HCT116 (cell line): Measurements from ENCODE around the gene PLA2G5. TPM values are rescaled to one million over a fixed set of nuclear protein-coding genes. Genes with fewer than 3 reads are reported as not detected.

Source experiments
- ATAC-seq: fragments of 200-7000 bp; cut with Tn5 transposase; 2 replicates; pipeline ENCODE4 v1.9.1; 2020; ENCODE audit warnings: mild to moderate bottlenecking, moderate library complexity
- BruUV-seq: library from RNA; stranded (reverse); fragments of 400-500 nt; replicated peaks from 2 replicates; lab custom pipeline; 2021; lab: Mats Ljungman, UMichigan
- CTCF ChIA-PET: fragments of 300-600 bp; sonication (Branson Sonifier 250); formaldehyde crosslinking; loops from one replicate; lab custom pipeline; 2021; ENCODE audit warnings: antibody characterized with exemption; lab: Charles Lee
- POLR2A ChIA-PET: fragments of 300-600, 350-600 bp; sonication (Branson Sonifier 250); formaldehyde crosslinking; loops from one replicate; lab custom pipeline; 2021; ENCODE audit warnings: antibody characterized with exemption; lab: Charles Lee
- RAD21 ChIA-PET, 2 experiments: fragments of 300-600 bp; sonication (Branson Sonifier 250); formaldehyde crosslinking; loops; one replicate each; lab custom pipeline; 2023; ENCODE audit warnings: low total read pairs in 2 of 2; ENCODE audit not compliant: uncharacterized antibody in 2 of 2, unreplicated experiment in 2 of 2, low non-redundant PET in 1 of 2; lab: Charles Lee
- DNase-seq: peaks from one replicate; pipeline ENCODE4 v3.0.0-alpha.2; 2010; ENCODE audit warnings: low read depth, low spot score
- H2AFZ ChIP-seq: fragments of 200-600 bp; shearing (Covaris generic), sonication (generic); 2 replicates; pipeline ENCODE4 v1.6.1; 2017; ENCODE audit warnings: low read depth, mixed run types, mixed read lengths, antibody characterized with exemption, low read length; ENCODE audit not compliant: poor library complexity, severe bottlenecking
- H3K27ac ChIP-seq: 2 replicates; pipeline ENCODE4 v1.5.1; 2012; ENCODE audit warnings: low read depth, low read length
- H3K27me3 ChIP-seq: fragments of 200-600 bp; sonication (generic); 2 replicates; pipeline ENCODE4 v1.6.1; 2016; ENCODE audit warnings: mixed run types, low read length, mixed read lengths; ENCODE audit not compliant: insufficient read depth
- H3K36me3 ChIP-seq, 2 experiments: fragments of 200-500 bp in 1 of 2; fragments of 200-600 bp in 1 of 2; sonication (Bioruptor generic) in 1 of 2; sonication (generic) in 1 of 2; 2 replicates each; pipeline versions ENCODE4 v1.5.1 to v1.6.1; 2014 to 2016; ENCODE audit warnings: low read length in 2 of 2, inconsistent platforms in 1 of 2, mixed read lengths in 1 of 2, mixed run types in 1 of 2; ENCODE audit not compliant: insufficient read depth in 2 of 2, control insufficient read depth in 1 of 2
- H3K4me1 ChIP-seq, 2 experiments: fragments of 200-600 bp in 1 of 2; sonication (generic) in 1 of 2; 2 replicates each; pipeline versions ENCODE4 v1.5.1 to v1.6.1; 2012 to 2017; ENCODE audit warnings: low read length in 2 of 2, inconsistent platforms in 1 of 2, mild to moderate bottlenecking in 1 of 2, mixed read lengths in 1 of 2, mixed run types in 1 of 2, moderate library complexity in 1 of 2; ENCODE audit not compliant: insufficient read depth in 2 of 2, control insufficient read depth in 1 of 2
- H3K4me2 ChIP-seq: fragments of 200-600 bp; sonication (generic); 2 replicates; pipeline ENCODE4 v1.6.1; 2017; ENCODE audit warnings: mixed run types, low read length, mixed read lengths
- H3K4me3 ChIP-seq, 2 experiments: fragments of 200-600 bp in 1 of 2; sonication (generic) in 1 of 2; replicated peaks in 1 of 2; 2 replicates each; pipeline ENCODE4 v1.5.1; 2011 to 2016; ENCODE audit warnings: low read length in 2 of 2, control low read depth in 1 of 2, low read depth in 1 of 2, mild to moderate bottlenecking in 1 of 2, mixed read lengths in 1 of 2, mixed run types in 1 of 2
- H3K79me2 ChIP-seq: fragments of 200-600 bp; sonication (generic); 2 replicates; pipeline ENCODE4 v1.6.1; 2017; ENCODE audit warnings: mild to moderate bottlenecking, mixed run types, low read length, moderate library complexity, mixed read lengths; ENCODE audit not compliant: insufficient read depth
- H3K9ac ChIP-seq: fragments of 200-600 bp; sonication (generic); 2 replicates; pipeline ENCODE4 v1.6.1; 2016; ENCODE audit warnings: low read length, mixed read lengths
- H3K9me2 ChIP-seq: fragments of 200-600 bp; sonication (generic), shearing (Covaris generic); 2 replicates; pipeline ENCODE4 v1.6.1; 2017; ENCODE audit warnings: mixed run types, mild to moderate bottlenecking, moderate library complexity; ENCODE audit not compliant: insufficient read depth
- H3K9me3 ChIP-seq, 2 experiments: fragments of 200-500 bp in 1 of 2; fragments of 200-600 bp in 1 of 2; sonication (Bioruptor generic) in 1 of 2; sonication (generic) in 1 of 2; 2 replicates each; pipeline ENCODE4 v1.6.1; 2014 to 2017; ENCODE audit warnings: low read length in 2 of 2, mixed read lengths in 2 of 2, inconsistent platforms in 1 of 2, low read depth in 1 of 2, mild to moderate bottlenecking in 1 of 2, mixed run types in 1 of 2, moderate library complexity in 1 of 2; ENCODE audit not compliant: control insufficient read depth in 1 of 2, insufficient read depth in 1 of 2
- H4K20me1 ChIP-seq: fragments of 200-600 bp; sonication (generic), shearing (Covaris generic); 2 replicates; pipeline ENCODE4 v1.6.1; 2017; ENCODE audit warnings: mixed run types, mild to moderate bottlenecking, moderate library complexity; ENCODE audit not compliant: insufficient read depth
- ATF3 ChIP-seq: IDR thresholded peaks from 2 replicates; pipeline ENCODE4 v1.6.1; 2012
- CTCF ChIP-seq, 3 experiments: fragments of 200-600 bp in 1 of 3; sonication (generic) in 1 of 3; IDR thresholded peaks in 2 of 3; conservative IDR thresholded peaks in 1 of 3; 2 replicates each; pipeline ENCODE4 v1.5.1; 2012 to 2017; ENCODE audit warnings: low read depth in 2 of 3, low read length in 2 of 3, antibody characterized with exemption in 1 of 3, borderline replicate concordance in 1 of 3, control low read depth in 1 of 3, mild to moderate bottlenecking in 1 of 3, mixed read lengths in 1 of 3, mixed run types in 1 of 3, moderate library complexity in 1 of 3; ENCODE audit not compliant: insufficient read depth in 1 of 3
- EZH2phosphoT487 ChIP-seq: fragments of 200-600 bp; IDR thresholded peaks from 2 replicates; pipeline ENCODE4 v1.6.1; 2018; ENCODE audit warnings: antibody characterized with exemption, borderline replicate concordance
- REST ChIP-seq: IDR thresholded peaks from 2 replicates; pipeline ENCODE4 v1.6.1; 2012; ENCODE audit warnings: low read depth
- SP1 ChIP-seq: IDR thresholded peaks from 2 replicates; pipeline ENCODE4 v1.6.1; 2012; ENCODE audit warnings: low read depth
- intact Hi-C: fragments of 100-400 bp; cut with micrococcal nuclease; formaldehyde crosslinking; loops from 2 replicates; pipeline ENCODE4 v1.10.0; 2022
- total RNA-seq: library from RNA; stranded (reverse); gene quantifications from one replicate; pipeline ENCODE4 v1.2.1, GENCODE V29; 2021; ENCODE audit not compliant: unreplicated experiment

The PLA2G5 gene
- total RNA-seq, 1 experiment from 2014 or later, result not detected

- Histone ChIP-seq H3K9me2 (no peaks in the 10 kb centered on the region), H3K4me3 (no peak overlapping the region), H3K27ac (no peak overlapping the region), H3K9me3 (no peaks in the 10 kb centered on the region), H2AFZ (no peak overlapping the region), H3K4me1 (peaks cover 0 to 22% of the 10 kb centered on the region in 2 experiments; a peak in 2 of 4 replicates), H3K4me2 (no peak overlapping the region), H4K20me1 (no peaks in the 10 kb centered on the region), H3K36me3 (no peaks in the 10 kb centered on the region), H3K79me2 (no peaks in the 10 kb centered on the region), H3K27me3 (no peaks in the 10 kb centered on the region), H3K9ac (no peak overlapping the region)
- RAD21 ChIA-PET, result no interaction called here
- CTCF ChIA-PET, result no interaction called here
- DNase-seq (no peak), ATAC-seq (no peak)
- BruUV-seq, result no TSS peak
- intact Hi-C loops, result no loop called here
- TF ChIP-seq REST (no peak), ATF3 (no peak)
- POLR2A ChIA-PET, result no interaction called here
Measured at GRCh38 chr1:20114021-20114648, 44.1 kb downstream of the PLA2G5 start.

- RAD21 ChIA-PET, result no interaction called here
- H4K20me1 ChIP-seq, result no peaks in the 10 kb centered on the region
- intact Hi-C loops, result no loop called here
- no peaks in the 10 kb centered on the region for H3K9me3 ChIP-seq
- H3K79me2 ChIP-seq, result no peaks in the 10 kb centered on the region
- no peak overlapping the region for H3K9ac ChIP-seq
- peaks cover 0 to 13% of the 10 kb centered on the region in 2 experiments; a peak in 1 of 4 replicates for H3K4me1 ChIP-seq
- H3K9me2 ChIP-seq, result no peaks in the 10 kb centered on the region
- DNase-seq (no peak), ATAC-seq (no peak)
- TF ChIP-seq SP1, result no peak
- TF ChIP-seq CTCF (IDR thresholded peaks at IDR 0.05 in 2 of 3, conservative IDR thresholded peaks at IDR 0.05 in 1 of 3; ENCODE audit: borderline replicate concordance in 1 of 3, insufficient read depth in 1 of 3, low read depth in 2 of 3, low read length in 2 of 3), result peak in 2 of 3 experiments; percentile 16 to 21; a peak in 1 of 6 replicates
- no peak for TF ChIP-seq EZH2phosphoT487
- H3K27me3 ChIP-seq, result no peaks in the 10 kb centered on the region
- no peak overlapping the region for H3K4me3 ChIP-seq
- no TSS peak for BruUV-seq
- CTCF ChIA-PET, result no interaction called here
- H3K27ac ChIP-seq, result no peak overlapping the region
- no peak overlapping the region for H2AFZ ChIP-seq
- H3K36me3 ChIP-seq, result no peaks in the 10 kb centered on the region
- H3K4me2 ChIP-seq, result no peak overlapping the region
- POLR2A ChIA-PET, result no interaction called here
Measured at GRCh38 chr1:20115479-20115878, 45.5 kb downstream of the PLA2G5 start.
